Prostate gland (tissue), 2 donors: ENCODE measurements around the gene BMP6. TPM values are rescaled to one million over a fixed set of nuclear protein-coding genes. Genes with fewer than 3 reads are reported as not detected.

Experiments
- DNase-seq: peaks from one replicate; pipeline ENCODE4 v3.0.0-alpha.2; 2019; ENCODE audit warnings: low spot score
- H3K27ac ChIP-seq, 2 donors: fragments of 200-600 bp; sonication (generic); 2 replicates each; pipeline ENCODE4 v1.5.1; 2017 to 2019
- H3K27me3 ChIP-seq: fragments of 200-600 bp; sonication (generic); replicated peaks from 2 replicates; pipeline ENCODE4 v1.5.1; 2019; ENCODE audit not compliant: insufficient read depth
- H3K36me3 ChIP-seq, 2 donors: fragments of 200-600 bp; sonication (generic); 1 replicate in 1 of 2; 2 replicates in 1 of 2; pipeline versions ENCODE4 v1.5.1 to v1.8.1; 2017 to 2019
- H3K4me1 ChIP-seq: fragments of 200-600 bp; sonication (generic); replicated peaks from 2 replicates; pipeline ENCODE4 v1.5.1; 2019
- H3K4me3 ChIP-seq, 2 donors: fragments of 200-600 bp; sonication (generic); 2 replicates each; pipeline ENCODE4 v1.5.1; 2017 to 2019
- H3K9me3 ChIP-seq: fragments of 200-600 bp; sonication (generic); 2 replicates; pipeline ENCODE4 v1.5.1; 2017
- CTCF ChIP-seq, 4 experiments: fragments of 200-600 bp in 2 of 4; fragments of 450-650 bp in 2 of 4; sonication (generic) in 2 of 4; IDR thresholded peaks; 1 replicate in 3 of 4; 2 replicates in 1 of 4; pipeline ENCODE4 v1.5.1; 2016 to 2019; ENCODE audit warnings: antibody characterized with exemption in 4 of 4, mild to moderate bottlenecking in 2 of 4, moderate library complexity in 2 of 4
- POLR2A ChIP-seq: fragments of 450-650 bp; IDR thresholded peaks from one replicate; pipeline ENCODE4 v1.6.1; 2016; ENCODE audit warnings: antibody characterized with exemption, mild to moderate bottlenecking
- POLR2AphosphoS5 ChIP-seq: sonication (generic); formaldehyde crosslinking; IDR thresholded peaks from one replicate; pipeline ENCODE4 v1.6.1; 2017; ENCODE audit warnings: antibody characterized with exemption
- WGBS: methylation state at CpG from one replicate; pipeline ENCODE4 v1.1.5; 2018; 5-methylcytosine and 5-hydroxymethylcytosine counted together
- intact Hi-C: fragments of 100-400 bp; cut with DNase I; formaldehyde crosslinking; loops from one replicate; pipeline ENCODE4 v1.14.2; 2022
- total RNA-seq, 2 donors: library from RNA; depleted of rRNA; stranded (reverse); fragments of >200 nt; gene quantifications; one replicate each; pipeline ENCODE4 v1.1.0, GENCODE V29; 2016

Gene BMP6
- total RNA-seq, 2 donors from 2014 or later = 0.36 to 10.2 TPM

- TF ChIP-seq CTCF (IDR thresholded peaks at IDR 0.05) (no peak), POLR2AphosphoS5 (no peak), POLR2A (no peak)
- no peak for DNase-seq
- Histone ChIP-seq H3K4me1 (no peaks in the 10 kb centered on the region), H3K36me3 (no peaks in the 10 kb centered on the region), H3K9me3 (no peaks in the 10 kb centered on the region), H3K4me3 (no peak overlapping the region), H3K27me3 (no peaks in the 10 kb centered on the region), H3K27ac (no peak overlapping the region)
- WGBS = 89% methylated on average over 4 of the region's 4 CpGs
- intact Hi-C loops = no loop called here
Observed at GRCh38 chr6:7906741-7907140, 180.8 kb downstream of the BMP6 start.

GRCh38 chr6:7907159-7907558, 181.3 kb downstream of the BMP6 start:
- intact Hi-C loops = no loop called here
- TF ChIP-seq POLR2AphosphoS5 = no peak
- no peak for TF ChIP-seq POLR2A
- no peak for TF ChIP-seq CTCF (IDR thresholded peaks at IDR 0.05)
- no peaks in the 10 kb centered on the region for H3K36me3 ChIP-seq
- no peaks in the 10 kb centered on the region for H3K27me3 ChIP-seq
- H3K4me3 ChIP-seq = no peak overlapping the region
- WGBS = 100% methylated on average over 4 of the region's 4 CpGs
- H3K9me3 ChIP-seq = no peaks in the 10 kb centered on the region
- no peaks in the 10 kb centered on the region for H3K4me1 ChIP-seq
- H3K27ac ChIP-seq = no peak overlapping the region
- DNase-seq = no peak

GRCh38 chr6:7909323-7910276, 183.7 kb downstream of the BMP6 start:
- peak; percentile 43 for DNase-seq
- Histone ChIP-seq H3K4me3 (peak overlapping the region; percentile 79 to 83), H3K36me3 (no peaks in the 10 kb centered on the region), H3K27me3 (no peaks in the 10 kb centered on the region), H3K4me1 (no peaks in the 10 kb centered on the region), H3K27ac (peak overlapping the region; percentile 33 to 63), H3K9me3 (no peaks in the 10 kb centered on the region)
- 4% methylated on average over 53 of the region's 66 CpGs for WGBS
- intact Hi-C loops = loop anchor here (5.0 kb wide), 3 partner anchors 93 to 187 kb away; no protein-coding TSS in a partner anchor
- TF ChIP-seq POLR2AphosphoS5 = no peak
- no peak for TF ChIP-seq POLR2A
- TF ChIP-seq CTCF (IDR thresholded peaks at IDR 0.05) = no peak

GRCh38 chr6:7910298-7910653, 184.4 kb downstream of the BMP6 start:
- peak overlapping the region; percentile 79 to 83 for H3K4me3 ChIP-seq
- intact Hi-C loops = loop anchor here (5.0 kb wide), 3 partner anchors 92 to 188 kb away; no protein-coding TSS in a partner anchor
- TF ChIP-seq POLR2AphosphoS5 (no peak), CTCF (IDR thresholded peaks at IDR 0.05) (no peak), POLR2A (no peak)
- H3K4me1 ChIP-seq = no peaks in the 10 kb centered on the region
- WGBS = under 1% methylated on average over 39 of the region's 57 CpGs
- no peaks in the 10 kb centered on the region for H3K36me3 ChIP-seq
- H3K9me3 ChIP-seq = no peaks in the 10 kb centered on the region
- no peak for DNase-seq
- H3K27me3 ChIP-seq = no peaks in the 10 kb centered on the region
- peak overlapping the region; percentile 33 to 63 for H3K27ac ChIP-seq
